Heart left ventricle (tissue), 16 donors: ENCODE data around the gene SLC22A31. TPM values are rescaled to one million over a fixed set of nuclear protein-coding genes. Genes with fewer than 3 reads are reported as not detected.
"Not testable (repeated sequence)": the region's sequence is repeated elsewhere in the genome, so short reads cannot be mapped to it uniquely, and the experiment has no call there.

ENCODE experiments used
- ATAC-seq, 4 donors: fragments of 200-7000 bp; cut with Tn5 transposase; one replicate each; pipeline ENCODE4 v1.9.1; 2020 to 2022; ENCODE audit warnings: moderate library complexity in 4 of 4, mild to moderate bottlenecking in 3 of 4, moderate number of reproducible peaks in 1 of 4
- DNase-seq, 5 donors: peaks; one replicate each; pipeline ENCODE4 v3.0.0-alpha.2; 2020
- H3K27ac ChIP-seq, 12 donors: fragments of 200-600 bp; sonication (generic) in 4 of 12; one replicate each; pipeline versions ENCODE4 v1.5.0 to v1.8.0; 2016 to 2022; ENCODE audit warnings: mild to moderate bottlenecking in 2 of 12
- H3K27me3 ChIP-seq, 9 donors: fragments of 200-600 bp; sonication (generic) in 2 of 9; one replicate each; pipeline versions ENCODE4 v1.5.1 to v1.8.0; 2016 to 2022; ENCODE audit warnings: mild to moderate bottlenecking in 3 of 9
- H3K36me3 ChIP-seq, 9 donors: fragments of 200-600 bp; sonication (generic) in 2 of 9; one replicate each; pipeline versions ENCODE4 v1.5.0 to v1.8.0; 2018 to 2022; ENCODE audit warnings: mild to moderate bottlenecking in 2 of 9
- H3K4me1 ChIP-seq, 12 donors: fragments of 200-600 bp; sonication (generic) in 4 of 12; one replicate each; pipeline versions ENCODE4 v1.5.0 to v1.8.0; 2016 to 2022; ENCODE audit warnings: mild to moderate bottlenecking in 3 of 12
- H3K4me3 ChIP-seq, 12 donors: fragments of 200-600 bp; sonication (generic) in 4 of 12; one replicate each; pipeline versions ENCODE4 v1.5.0 to v1.8.0; 2017 to 2022; ENCODE audit warnings: mild to moderate bottlenecking in 9 of 12, moderate library complexity in 4 of 12
- H3K9me3 ChIP-seq, 12 donors: fragments of 200-600 bp; sonication (generic) in 4 of 12; one replicate each; pipeline versions ENCODE4 v1.5.0 to v1.8.0; 2016 to 2022; ENCODE audit warnings: mild to moderate bottlenecking in 1 of 12
- CTCF ChIP-seq, 12 donors: fragments of 200-600 bp; sonication (generic) in 4 of 12; IDR thresholded peaks; one replicate each; pipeline versions ENCODE4 v1.5.0 to v1.8.0; 2018 to 2022; ENCODE audit warnings: antibody characterized with exemption in 12 of 12, mild to moderate bottlenecking in 5 of 12
- POLR2A ChIP-seq, 2 donors: fragments of 450-650 bp; IDR thresholded peaks; one replicate each; pipeline ENCODE4 v1.6.1; 2017; ENCODE audit warnings: antibody characterized with exemption in 2 of 2, mild to moderate bottlenecking in 2 of 2, moderate library complexity in 2 of 2
- WGBS, 4 donors: extraction: QIAGEN DNeasy Blood & Tissue Kit in 2 of 4; methylation state at CpG; one replicate each; pipeline versions ENCODE4 v1.1.5 to v1.1.7; 2013 to 2018; 5-methylcytosine and 5-hydroxymethylcytosine counted together
- intact Hi-C, 10 donors: fragments of 100-400 bp; cut with DNase I; formaldehyde crosslinking; loops; one replicate each; pipeline versions ENCODE4 v1.11.1 to v1.14.2; 2022
- long read RNA-seq, 3 donors: library from polyadenylated mRNA; unstranded; transcript quantifications; one replicate each; pipeline ENCODE4 v2.0.0, GENCODE V29; 2020 to 2021
- polyA plus RNA-seq, 2 donors: library from polyadenylated mRNA; stranded (reverse); fragments of 200-250 nt; gene quantifications; one replicate each; pipeline ENCODE4 v1.2.3, GENCODE V29; 2013
- total RNA-seq, 9 donors: library from RNA; depleted of rRNA in 2 of 9; stranded (reverse); fragments of >200 nt in 2 of 9; fragmentation: NEBNext Ultra II Directional in 3 of 9; extraction: Animal tissue kit (Norgen Biotek cat#: 25700) in 3 of 9; gene quantifications; one replicate each; pipeline versions ENCODE4 v1.1.0 to v1.2.4, GENCODE V29; 2016 to 2023
- donor health status: ischemic (EF 13 %, LVEDD 7.1; RV severe dilation, severe dysfunction).
- donor health status: healthy with polysubstance abuse.
- donor health status: DM: no; HTN: yes; CAD: no.
- donor health status: DM: no; HTN: no; CAD: no.
- donor health status: ischemic (EF 25% LVEDD 6.9; RV normal size, moderate dysfunction).
- donor health status: ischemic (EF 25% LVEDD 5.7; RV mildly dilated, moderate dysfunction).
- donor health status: healthy.
- donor health status: DM: yes; HTN: yes; CAD: no.
- donor health status: ischemic (EF 35%, LVEDD 5.7; RV mildly dilated, moderate dysfunction).
- donor health status: nonischemic (EF 11% LVEDD 7.7; RV severe dilation, severe dysfunction).
- donor health status: DM: yes; HTN: yes; CAD: no.
- donor health status: PGD.
- donor health status: ischemic (EF 29% LVEDD 5.4; RV normal size, mild dysfunction).
- donor health status: nonischemic (EF 23%, LVEDD 6.1; RV moderate dilation, normal function).

SLC22A31 gene
- total RNA-seq (not detected), polyA plus RNA-seq (under 1 TPM in 1 of 2 donors, not detected in 1; 0.07 TPM)
- long read RNA-seq, donor 1: 0 reads
- long read RNA-seq, donor 2: 0 reads
- long read RNA-seq, donor 3: 0 reads

GRCh38 chr16:89200124-89200849 is at the start of gene SLC22A31:
SLC22A31 (minus strand) TSS chr16:89200537; CDS start chr16:89200501, 36 bp downstream.
- TF ChIP-seq POLR2A (IDR thresholded peaks at IDR 0.05) (no peak), CTCF (IDR thresholded peaks at IDR 0.05) (no peak)
- Histone ChIP-seq H3K36me3 (no peaks in the 10 kb centered on the region), H3K4me3 (peak within 1 kb of the TSS in 9 of 12 donors; percentile 12 to 50 (median 35)), H3K27ac (no peak within 1 kb of the TSS), H3K27me3 (peaks cover 25 to 74% (median 51%) of the 10 kb centered on the region in 9 donors), H3K9me3 (peaks cover 0 to 4% (median 0%) of the 10 kb centered on the region in 12 donors), H3K4me1 (peaks cover 0 to 20% (median 0%) of the 10 kb centered on the region in 12 donors)
- WGBS, 4 donors: 18 to 28% (median 21%) methylated on average over 23 to 28 of the region's 28 CpGs
- ATAC-seq (no peak), DNase-seq (peak in 1 of 5 donors; percentile 18)
- intact Hi-C loops: no loop called here

GRCh38 chr16:89248196-89248982 is 48.1 kb upstream of the SLC22A31 start:
- no peak for ATAC-seq
- Histone ChIP-seq H3K4me1 (peaks cover 0 to 11% (median 6%) of the 10 kb centered on the region in 12 donors), H3K27ac (no peak overlapping the region), H3K36me3 (no peaks in the 10 kb centered on the region), H3K27me3 (peaks cover 0 to 14% (median 0%) of the 10 kb centered on the region in 9 donors), H3K4me3 (peak overlapping the region in 10 of 12 donors; percentile 44 to 66 (median 52)), H3K9me3 (peaks cover 0 to 15% (median 0%) of the 10 kb centered on the region in 12 donors)
- TF ChIP-seq CTCF (IDR thresholded peaks at IDR 0.05) (no peak), POLR2A (IDR thresholded peaks at IDR 0.05) (no peak)
- peak in 1 of 5 donors; percentile 64 for DNase-seq
- WGBS, 4 donors: 55 to 72% (median 60%) methylated on average over 53 to 69 of the region's 69 CpGs
- intact Hi-C loops: loop anchor here in 1 of 10 donors (10.0 kb wide), 2 partner anchors 316 to 396 kb away; partner anchors contain the start of gene RPL13

- not testable (repeated sequence) for DNase-seq, H3K36me3 ChIP-seq
- WGBS, 4 donors: 2 to 4% (median 2%) methylated on average over 22 to 45 of the region's 45 CpGs
- peaks cover 0 to 14% (median 0%) of the 10 kb centered on the region in 9 donors for H3K27me3 ChIP-seq
- peak overlapping the region; percentile 38 to 66 (median 52) for H3K4me3 ChIP-seq
- peak in 1 of 4 donors; percentile 13 for ATAC-seq
- peaks cover 0 to 15% (median 0%) of the 10 kb centered on the region in 12 donors for H3K9me3 ChIP-seq
- peaks cover 0 to 11% (median 6%) of the 10 kb centered on the region in 12 donors for H3K4me1 ChIP-seq
- peak overlapping the region in 1 of 12 donors; percentile 31 for H3K27ac ChIP-seq
- intact Hi-C loops: loop anchor here in 1 of 10 donors (10.0 kb wide), 2 partner anchors 317 to 397 kb away; partner anchors contain the start of gene RPL13
Measured at GRCh38 chr16:89247734-89248075, 47.4 kb upstream of the SLC22A31 start.

GRCh38 chr16:89246903-89247733 is 46.8 kb upstream of the SLC22A31 start:
- Histone ChIP-seq H3K4me3 (peak overlapping the region; percentile 38 to 66 (median 52)), H3K36me3 (no peaks in the 10 kb centered on the region), H3K4me1 (peaks cover 0 to 11% (median 6%) of the 10 kb centered on the region in 12 donors), H3K27me3 (peaks cover 0 to 14% (median 0%) of the 10 kb centered on the region in 9 donors), H3K9me3 (peaks cover 0 to 15% (median 0%) of the 10 kb centered on the region in 12 donors), H3K27ac (peak overlapping the region in 4 of 12 donors; percentile 12 to 33 (median 27))
- TF ChIP-seq POLR2A (IDR thresholded peaks at IDR 0.05) (no peak), CTCF (IDR thresholded peaks at IDR 0.05) (no peak)
- ATAC-seq (peak; percentile 89 to 97 (median 96)), DNase-seq (peak; percentile 81 to 96 (median 88))
- 2 to 11% (median 6%) methylated on average over 18 to 78 of the region's 78 CpGs for WGBS, 4 donors
- intact Hi-C loops: loop anchor here in 1 of 10 donors (10.0 kb wide), 2 partner anchors 318 to 398 kb away; partner anchors contain the start of gene RPL13
